ENCODE results near the gene CXCR5. TPM values are rescaled to one million over a fixed set of nuclear protein-coding genes. Genes with fewer than 3 reads are reported as not detected.
A peak's percentile ranks its signal among the peaks of the same experiment; 100 is the strongest.

The CXCR5 gene
- total RNA-seq, 2 donors from 2014 or later, result not detected

GRCh38 chr11:118923721-118924587 lies 40.3 kb downstream of the CXCR5 start:
- TF ChIP-seq POLR2A (IDR thresholded peaks at IDR 0.05), result no peak
- TF ChIP-seq CTCF (IDR thresholded peaks at IDR 0.05), result no peak
- DNase-seq, result peak in 3 of 4 donors; percentile 27 to 44 (median 35)
- Histone ChIP-seq H3K27ac (peak overlapping the region; percentile 95 to 99 (median 96)), H3K9me3 (no peaks in the 10 kb centered on the region), H3K4me1 (peaks cover 77% of the 10 kb centered on the region), H3K4me3 (peak overlapping the region; percentile 84 to 85), H3K27me3 (no peaks in the 10 kb centered on the region), H3K36me3 (replicated peaks in 1 of 2; ENCODE audit: insufficient read depth in 1 of 2, low read depth in 2 of 2) (no peaks in the 10 kb centered on the region)
- ATAC-seq, result no peak
- intact Hi-C loops (cut with DNase I), result no loop called here
- 4 to 9% methylated on average over 7 of the region's 7 CpGs for WGBS, 2 donors

GRCh38 chr11:118924591-118925585 lies 41.2 kb downstream of the CXCR5 start:
- TF ChIP-seq POLR2A (IDR thresholded peaks at IDR 0.05) (no peak), CTCF (IDR thresholded peaks at IDR 0.05) (no peak)
- no peaks in the 10 kb centered on the region for H3K9me3 ChIP-seq
- no peaks in the 10 kb centered on the region for H3K36me3 ChIP-seq (replicated peaks in 1 of 2; ENCODE audit: insufficient read depth in 1 of 2, low read depth in 2 of 2)
- H3K27ac ChIP-seq, result peak overlapping the region; percentile 95 to 99 (median 96)
- DNase-seq (peak; percentile 61 to 73 (median 64)), ATAC-seq (no peak)
- peak overlapping the region; percentile 84 to 85 for H3K4me3 ChIP-seq
- H3K4me1 ChIP-seq, result peaks cover 68% of the 10 kb centered on the region
- intact Hi-C loops (cut with DNase I), result no loop called here
- 0% methylated on average over 18 to 45 of the region's 45 CpGs for WGBS, 2 donors
- no peaks in the 10 kb centered on the region for H3K27me3 ChIP-seq

- Histone ChIP-seq H3K9me3 (no peaks in the 10 kb centered on the region), H3K27me3 (no peaks in the 10 kb centered on the region), H3K4me3 (no peak overlapping the region), H3K4me1 (peaks cover 46% of the 10 kb centered on the region), H3K27ac (peak overlapping the region; percentile 96 to 98 (median 96)), H3K36me3 (replicated peaks in 1 of 2; ENCODE audit: insufficient read depth in 1 of 2, low read depth in 2 of 2) (no peaks in the 10 kb centered on the region)
- ATAC-seq (no peak), DNase-seq (no peak)
- 2% methylated on average over 6 to 7 of the region's 7 CpGs for WGBS, 2 donors
- intact Hi-C loops (cut with DNase I), result no loop called here
- TF ChIP-seq CTCF (IDR thresholded peaks at IDR 0.05) (no peak), POLR2A (IDR thresholded peaks at IDR 0.05) (no peak)
Measured at GRCh38 chr11:118927554-118928100, 43.9 kb downstream of the CXCR5 start.

GRCh38 chr11:118928101-118928869 lies 44.6 kb downstream of the CXCR5 start:
- ATAC-seq, result peak; percentile 68

More at GRCh38 chr11:118928101-118928869, 44.6 kb downstream of the CXCR5 start:
- intact Hi-C loops (cut with DNase I), result no loop called here
- Histone ChIP-seq H3K4me1 (peaks cover 46% of the 10 kb centered on the region), H3K36me3 (replicated peaks in 1 of 2; ENCODE audit: insufficient read depth in 1 of 2, low read depth in 2 of 2) (no peaks in the 10 kb centered on the region), H3K9me3 (no peaks in the 10 kb centered on the region), H3K4me3 (peak overlapping the region; percentile 45 to 55), H3K27ac (peak overlapping the region; percentile 96 to 98 (median 96)), H3K27me3 (no peaks in the 10 kb centered on the region)
- 0% methylated on average over 4 to 31 of the region's 32 CpGs for WGBS, 2 donors
- peak; percentile 80 to 99 (median 98) for TF ChIP-seq CTCF (IDR thresholded peaks at IDR 0.05)
- TF ChIP-seq POLR2A (IDR thresholded peaks at IDR 0.05), result peak; percentile 29 to 66 (median 65)
- peak; percentile 92 to 96 (median 96) for DNase-seq
